Gastroesophageal sphincter (tissue), 4 donors: ENCODE data around the gene SHISA7. TPM values are rescaled to one million over a fixed set of nuclear protein-coding genes. Genes with fewer than 3 reads are reported as not detected.
A peak's percentile ranks its signal among the peaks of the same experiment; 100 is the strongest.

Experiments used
- ATAC-seq: fragments of 150-250 bp; one replicate; pipeline ENCODE4 v1.9.1; 2016; ENCODE audit warnings: mild to moderate bottlenecking, moderate library complexity
- H3K27ac ChIP-seq, 4 donors: fragments of 200-600 bp; sonication (generic) in 3 of 4; 1 replicate in 3 of 4; 2 replicates in 1 of 4; pipeline ENCODE4 v1.5.1; 2016 to 2019
- H3K27me3 ChIP-seq: fragments of 200-600 bp; sonication (generic); one replicate; pipeline ENCODE4 v1.5.1; 2019
- H3K36me3 ChIP-seq, 2 donors: fragments of 200-600 bp; sonication (generic); one replicate each; pipeline ENCODE4 v1.5.1; 2019; ENCODE audit warnings: control low read depth in 1 of 2
- H3K4me1 ChIP-seq, 3 donors: fragments of 200-600 bp; sonication (generic); 1 replicate in 2 of 3; 2 replicates in 1 of 3; pipeline ENCODE4 v1.5.1; 2016 to 2019; ENCODE audit warnings: control low read depth in 2 of 3
- H3K4me3 ChIP-seq, 2 donors: fragments of 200-600 bp; sonication (generic); one replicate each; pipeline ENCODE4 v1.5.1; 2019; ENCODE audit warnings: mild to moderate bottlenecking in 1 of 2, moderate library complexity in 1 of 2
- H3K9me3 ChIP-seq, 3 donors: fragments of 200-600 bp; sonication (generic); one replicate each; pipeline ENCODE4 v1.5.1; 2017 to 2019; ENCODE audit warnings: control low read depth in 2 of 3
- CTCF ChIP-seq, 4 experiments: fragments of 200-600 bp in 2 of 4; fragments of 450-650 bp in 2 of 4; sonication (generic) in 1 of 4; IDR thresholded peaks; one replicate each; pipeline ENCODE4 v1.5.1; 2017 to 2019; ENCODE audit warnings: antibody characterized with exemption in 4 of 4, mild to moderate bottlenecking in 2 of 4, moderate library complexity in 2 of 4
- EP300 ChIP-seq: sonication (generic); formaldehyde crosslinking; IDR thresholded peaks from one replicate; pipeline ENCODE4 v1.6.1; 2017; ENCODE audit warnings: antibody characterized with exemption, mild to moderate bottlenecking
- POLR2A ChIP-seq, 2 donors: fragments of 450-650 bp; IDR thresholded peaks; one replicate each; pipeline ENCODE4 v1.6.1; 2017; ENCODE audit warnings: antibody characterized with exemption in 2 of 2, mild to moderate bottlenecking in 2 of 2, moderate library complexity in 1 of 2
- POLR2AphosphoS5 ChIP-seq: sonication (generic); formaldehyde crosslinking; IDR thresholded peaks from one replicate; pipeline ENCODE4 v1.6.1; 2017; ENCODE audit warnings: antibody characterized with exemption
- WGBS, 2 donors: methylation state at CpG; one replicate each; pipeline ENCODE4 v1.1.5; 2018; ENCODE audit warnings: low coverage in 1 of 2; 5-methylcytosine and 5-hydroxymethylcytosine counted together
- total RNA-seq, 4 donors: library from RNA; depleted of rRNA; stranded (reverse); fragments of >200 nt; gene quantifications; one replicate each; pipeline ENCODE4 v1.1.0, GENCODE V29; 2016

Gene SHISA7
- total RNA-seq, 4 donors from 2014 or later, result not detected

- TF ChIP-seq CTCF (IDR thresholded peaks at IDR 0.05), result no peak
- peak; percentile 66 to 79 for TF ChIP-seq POLR2A (IDR thresholded peaks at IDR 0.05)
- no peak for TF ChIP-seq EP300
- peak; percentile 78 for TF ChIP-seq POLR2AphosphoS5
- Histone ChIP-seq H3K36me3 (peaks cover 0 to 9% of the 10 kb centered on the region in 2 donors), H3K27me3 (no peaks in the 10 kb centered on the region), H3K27ac (peak within 1 kb of the TSS; percentile 72 to 99 (median 95)), H3K4me3 (peak within 1 kb of the TSS; percentile 46 to 72), H3K9me3 (no peaks in the 10 kb centered on the region), H3K4me1 (peaks cover 0 to 38% (median 11%) of the 10 kb centered on the region in 3 donors)
- 0% methylated on average over 18 of the region's 61 CpGs; no CpG with 5 or more reads in 1 of the 2 donors for WGBS, 2 donors
- peak; percentile 98 for ATAC-seq
Observed at GRCh38 chr19:55476100-55476775, 33.1 kb upstream of the SHISA7 start, which contains the start of gene ZNF628. ZNF628 (plus strand) TSS chr19:55476617; CDS start chr19:55479911, 3,294 bp downstream.

GRCh38 chr19:55474269-55475265 is 31.5 kb upstream of the SHISA7 start:
- H3K27me3 ChIP-seq, result no peaks in the 10 kb centered on the region
- peak overlapping the region in 1 of 4 donors; percentile 0 for H3K27ac ChIP-seq
- no peak for ATAC-seq
- TF ChIP-seq EP300, result no peak
- WGBS, 2 donors, result 85% methylated on average over 4 of the region's 19 CpGs; no CpG with 5 or more reads in 1 of the 2 donors
- H3K9me3 ChIP-seq, result no peaks in the 10 kb centered on the region
- no peaks in the 10 kb centered on the region for H3K36me3 ChIP-seq
- peaks cover 0 to 38% (median 11%) of the 10 kb centered on the region in 3 donors for H3K4me1 ChIP-seq
- no peak overlapping the region for H3K4me3 ChIP-seq

- peak overlapping the region in 1 of 4 donors; percentile 11 for H3K27ac ChIP-seq
- H3K4me1 ChIP-seq, result peaks cover 0 to 31% (median 11%) of the 10 kb centered on the region in 3 donors
- no peaks in the 10 kb centered on the region for H3K27me3 ChIP-seq
- no peaks in the 10 kb centered on the region for H3K9me3 ChIP-seq
- WGBS, 2 donors, result 68 to 70% methylated on average over 3 to 8 of the region's 16 CpGs
- no peak for TF ChIP-seq EP300
- TF ChIP-seq POLR2AphosphoS5, result no peak
- no peak for TF ChIP-seq CTCF (IDR thresholded peaks at IDR 0.05)
- TF ChIP-seq POLR2A (IDR thresholded peaks at IDR 0.05), result no peak
- ATAC-seq, result no peak
- H3K36me3 ChIP-seq, result no peaks in the 10 kb centered on the region
- H3K4me3 ChIP-seq, result no peak overlapping the region
Observed at GRCh38 chr19:55473225-55474012, 30.3 kb upstream of the SHISA7 start.

- no CpG with 5 or more reads among the region's 8 CpGs for WGBS, 2 donors
Observed at GRCh38 chr19:55472463-55472862, 29.4 kb upstream of the SHISA7 start.

More at GRCh38 chr19:55472463-55472862, 29.4 kb upstream of the SHISA7 start:
- no peaks in the 10 kb centered on the region for H3K27me3 ChIP-seq
- peaks cover 0 to 27% (median 5%) of the 10 kb centered on the region in 3 donors for H3K4me1 ChIP-seq
- ATAC-seq, result no peak
- TF ChIP-seq POLR2AphosphoS5 (no peak), EP300 (no peak), CTCF (IDR thresholded peaks at IDR 0.05) (no peak), POLR2A (IDR thresholded peaks at IDR 0.05) (no peak)
- no peak overlapping the region for H3K4me3 ChIP-seq
- no peaks in the 10 kb centered on the region for H3K36me3 ChIP-seq
- no peaks in the 10 kb centered on the region for H3K9me3 ChIP-seq
- H3K27ac ChIP-seq, result no peak overlapping the region
